Bone marrow (tissue), 2 donors: ENCODE data around the gene GPATCH8.
"Not testable (repeated sequence)": the region's sequence is repeated elsewhere in the genome, so short reads cannot be mapped to it uniquely, and the experiment has no call there.

ENCODE experiments used
- DNase-seq, 2 donors: peaks; one replicate each; lab custom pipeline; 2025; lab: John Stamatoyannopoulos, UW

The GPATCH8 gene

DNA sequence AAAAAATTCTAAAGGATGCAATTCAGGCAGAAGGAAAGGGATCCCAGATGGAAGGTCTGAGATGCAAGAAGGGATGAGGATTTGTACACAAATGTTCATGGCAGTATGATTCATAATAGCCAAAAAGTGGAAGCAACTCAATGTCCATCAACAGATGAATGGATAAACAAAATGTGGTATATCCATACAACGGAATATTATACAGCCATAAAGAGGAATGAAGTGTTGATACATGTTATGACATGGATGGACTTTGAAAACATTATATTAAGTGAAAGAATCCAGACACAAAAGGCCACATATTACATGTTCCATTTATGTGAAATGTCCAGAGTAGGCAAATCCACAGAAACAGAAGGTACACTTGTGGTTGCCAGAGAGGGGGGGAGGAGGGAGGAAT is 23.9 kb upstream of the GPATCH8 start:
- no peak for DNase-seq

DNA sequence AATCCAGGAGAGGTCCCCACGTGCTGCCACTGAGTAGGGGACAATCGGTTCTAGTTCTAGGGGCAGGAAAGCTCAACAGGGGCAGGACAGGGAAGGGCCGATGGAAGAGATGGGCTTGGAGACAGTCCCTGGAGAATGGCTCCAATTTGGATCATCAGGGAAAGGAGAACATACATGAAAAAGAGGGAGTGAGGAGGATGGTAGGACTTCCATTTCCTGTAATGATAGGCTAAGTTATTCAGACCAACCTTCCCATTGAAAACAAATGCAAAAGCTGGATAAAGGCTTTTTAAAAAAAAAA is 20.4 kb upstream of the GPATCH8 start:
- DNase-seq, result no peak

GRCh38 chr17:44522883-44523671 is 19.9 kb upstream of the GPATCH8 start:
- DNase-seq, result peak; percentile 13 to 59

GRCh38 chr17:44518032-44518431 is 14.8 kb upstream of the GPATCH8 start:
- DNase-seq, result no peak

DNA sequence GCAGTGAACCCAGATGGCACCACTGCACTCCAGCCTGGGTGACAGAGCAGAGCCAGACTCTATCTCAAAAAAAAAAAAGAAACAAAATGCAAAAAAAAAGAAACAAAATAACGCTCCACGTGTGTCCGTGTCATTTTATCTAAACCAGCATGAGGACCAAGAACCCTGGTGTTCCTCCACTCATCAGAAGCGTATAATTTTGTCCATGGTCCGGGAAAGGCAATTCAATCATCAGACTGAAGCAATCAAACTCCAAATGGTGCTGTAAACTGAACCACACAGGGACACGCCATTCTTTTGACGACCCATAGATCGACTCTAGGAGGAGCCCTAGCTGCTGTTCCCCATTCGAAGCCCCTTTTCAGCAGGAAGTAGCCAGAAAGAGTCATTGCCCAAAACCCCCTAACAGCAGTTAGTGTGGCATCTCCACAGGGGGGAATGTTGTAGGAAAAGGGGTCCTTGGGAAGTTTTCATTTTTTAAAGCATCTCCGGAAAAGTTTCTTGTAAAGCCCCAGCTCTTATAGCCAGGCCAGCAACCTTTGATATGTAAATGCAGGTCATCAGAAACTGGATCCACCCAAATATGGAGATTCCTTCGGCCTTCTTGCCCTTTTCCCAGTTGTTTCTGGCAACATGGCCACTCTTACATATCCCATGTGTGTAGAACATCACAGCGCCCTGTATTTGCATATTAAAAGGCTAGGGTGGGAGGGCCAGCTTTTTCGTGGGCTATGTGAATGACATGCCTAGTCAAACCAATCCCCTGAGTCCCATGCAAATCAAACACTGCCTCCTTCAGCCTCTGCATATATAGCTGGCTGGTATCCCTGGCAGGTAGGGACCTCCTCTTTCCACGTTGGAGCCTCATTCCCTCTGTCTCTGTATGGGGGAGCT is 8.3 kb upstream of the GPATCH8 start:
- DNase-seq, result not testable (repeated sequence)

DNA sequence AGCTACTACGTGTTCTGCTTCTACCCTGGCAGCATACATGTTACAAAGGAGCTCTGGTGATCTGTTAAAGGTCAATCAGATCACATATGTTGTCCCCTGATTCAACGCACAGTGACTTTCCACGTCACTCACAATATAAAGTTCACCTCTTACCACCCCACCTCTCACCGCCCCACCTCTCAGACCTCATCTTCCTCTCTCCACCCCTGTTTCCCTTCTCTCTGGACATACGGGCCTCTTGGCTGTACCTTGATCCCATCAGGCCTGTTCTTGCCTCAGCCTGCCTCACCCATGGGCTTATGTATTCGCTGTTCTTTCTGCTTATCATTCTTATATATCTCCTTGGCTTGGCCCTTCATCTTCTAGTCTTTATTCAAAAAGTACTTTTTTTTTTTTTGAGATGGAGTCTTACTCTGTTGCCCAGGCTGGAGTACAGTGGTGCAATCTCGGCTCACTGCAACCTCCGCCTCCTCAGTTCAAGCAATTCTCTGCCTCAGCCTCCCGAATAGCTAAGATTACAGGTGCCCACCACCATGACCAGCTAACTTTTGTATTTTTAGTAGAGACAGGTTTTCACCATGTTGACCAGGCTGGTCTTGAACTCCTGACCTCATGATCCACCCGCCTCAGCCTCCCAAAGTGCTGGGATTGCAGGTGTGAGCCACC is 3.9 kb upstream of the GPATCH8 start:
- not testable (repeated sequence) for DNase-seq

DNA sequence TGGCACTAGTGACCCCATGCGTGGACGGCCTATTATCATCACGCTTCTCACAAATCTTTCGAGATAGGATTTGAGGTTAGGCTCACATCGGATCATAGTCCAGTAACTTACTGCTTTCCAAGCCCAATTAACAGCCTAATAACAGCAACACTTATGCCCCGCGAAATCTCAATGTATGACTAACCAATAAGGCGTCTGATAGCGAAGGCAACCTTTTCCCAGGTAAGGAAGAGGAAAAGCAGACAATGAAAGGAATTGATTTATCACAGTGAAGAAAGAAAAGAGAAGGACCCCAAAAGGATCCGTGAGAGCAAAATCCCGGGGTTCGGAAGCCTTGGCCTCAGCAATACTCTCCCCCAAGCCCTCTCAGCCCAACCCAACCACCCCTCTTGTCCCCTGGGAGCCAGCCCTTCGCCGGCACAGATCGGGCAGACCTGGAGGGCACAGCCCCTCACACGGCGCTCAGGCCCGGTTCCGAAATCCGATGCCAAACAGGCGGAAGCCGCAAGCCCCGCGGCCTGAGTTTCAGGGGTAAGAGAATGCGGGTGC is 534 bp downstream of the GPATCH8 start:
- no peak for DNase-seq

- no peak for DNase-seq
Observed at GRCh38 chr17:44501866-44502375, 1.3 kb downstream of the GPATCH8 start.

DNA sequence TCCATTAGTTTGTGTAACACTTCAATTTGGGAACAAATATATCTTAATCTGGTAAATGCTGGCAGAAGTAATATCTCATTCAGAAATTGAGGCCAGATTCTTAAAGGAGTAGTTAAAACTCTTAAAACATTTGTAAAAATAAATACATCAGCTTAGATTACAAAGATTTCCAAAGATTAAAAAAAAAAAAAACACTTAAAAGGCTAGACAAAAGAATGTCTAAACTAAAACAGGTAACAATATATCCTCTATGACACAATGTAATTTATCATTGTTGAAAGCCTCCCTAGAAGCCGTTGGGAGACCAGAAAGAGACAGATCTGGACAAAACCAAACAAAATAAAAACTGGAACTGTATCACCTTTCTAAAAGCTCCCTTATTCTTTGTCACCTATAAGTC is 3.5 kb downstream of the GPATCH8 start:
- no peak for DNase-seq

DNA sequence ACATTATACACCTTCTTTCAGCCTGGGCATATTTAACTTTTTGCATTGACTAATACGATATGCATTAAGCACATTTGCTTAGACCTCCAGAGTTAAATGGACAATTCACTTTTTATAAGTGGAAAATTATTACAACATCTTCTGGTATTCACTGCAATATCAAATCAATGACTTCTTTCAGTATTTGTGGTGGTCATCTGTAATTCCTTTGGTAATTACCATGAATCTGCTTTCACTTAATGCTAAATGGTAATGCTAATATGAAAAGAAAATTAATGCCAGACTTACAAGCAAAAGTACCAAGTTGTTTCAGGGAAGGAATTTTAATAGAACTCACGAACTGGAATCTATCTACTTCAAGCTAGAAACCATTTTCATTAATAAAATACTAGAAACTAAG is 6.4 kb downstream of the GPATCH8 start:
- DNase-seq, result no peak

GRCh38 chr17:44493339-44493738 is 9.9 kb downstream of the GPATCH8 start:
- DNase-seq, result no peak

GRCh38 chr17:44492706-44493272 is 10.4 kb downstream of the GPATCH8 start:
- DNase-seq, result no peak

DNA sequence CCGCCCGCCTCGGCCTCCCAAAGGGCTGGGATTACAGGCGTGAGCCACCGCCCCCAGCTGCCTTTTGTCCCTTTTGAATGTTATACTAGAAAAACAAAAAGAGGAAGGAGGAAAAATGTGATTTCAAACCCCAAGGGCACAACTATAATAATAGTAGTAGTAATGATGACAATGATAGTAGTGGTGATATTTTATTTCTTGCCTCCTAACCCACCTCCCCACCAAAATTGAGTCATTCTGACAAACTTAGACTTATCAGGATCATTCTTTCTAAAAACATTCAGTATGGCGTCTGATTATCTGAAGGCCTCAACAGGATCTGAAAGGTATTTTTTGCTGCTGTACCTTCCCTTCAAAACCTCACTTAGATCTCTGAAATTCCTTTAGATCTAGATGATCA is 13.6 kb downstream of the GPATCH8 start:
- DNase-seq, result no peak

DNA sequence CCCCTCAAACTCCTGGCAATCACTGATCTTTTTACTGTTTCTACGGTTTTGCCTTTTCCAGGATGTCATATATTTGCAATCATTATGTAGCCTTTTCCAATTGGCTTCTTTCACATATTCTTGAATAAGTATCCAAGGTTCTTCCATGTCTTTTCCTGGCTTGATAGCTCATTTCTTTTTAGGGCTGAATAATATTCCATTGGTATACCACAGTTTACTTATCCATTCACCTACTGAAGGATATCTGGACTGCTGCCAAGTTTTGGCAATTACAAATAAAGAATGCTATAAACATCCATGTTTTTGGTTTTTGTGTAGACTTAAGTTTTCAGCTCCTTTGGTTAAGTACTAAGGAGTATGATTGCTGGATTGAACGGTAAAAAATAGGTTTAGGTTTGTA is 16.0 kb downstream of the GPATCH8 start:
- no peak for DNase-seq

- no peak for DNase-seq
Observed at GRCh38 chr17:44473367-44473766, 29.8 kb downstream of the GPATCH8 start.

DNA sequence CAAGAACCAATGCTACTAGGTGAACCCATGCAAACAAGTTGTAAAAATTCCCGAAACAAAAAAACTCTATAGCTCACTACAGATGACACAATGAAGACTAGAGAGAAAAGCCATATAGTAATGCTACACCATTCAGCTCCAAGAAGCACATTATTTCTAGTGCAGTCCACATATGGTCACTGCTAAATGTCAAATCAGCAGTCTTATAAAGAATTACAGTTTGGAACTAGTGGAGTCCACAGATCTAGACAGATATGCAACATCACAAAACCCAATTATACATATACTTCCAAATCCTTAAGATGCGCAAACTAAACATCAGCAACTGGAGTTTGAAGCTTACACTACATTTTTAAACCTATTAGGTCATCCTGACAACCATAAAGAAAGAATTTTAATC is 33.5 kb downstream of the GPATCH8 start:
- DNase-seq, result no peak

GRCh38 chr17:44467108-44467507 is 36.1 kb downstream of the GPATCH8 start:
- DNase-seq, result no peak

GRCh38 chr17:44466339-44466738 is 36.9 kb downstream of the GPATCH8 start:
- no peak for DNase-seq

DNA sequence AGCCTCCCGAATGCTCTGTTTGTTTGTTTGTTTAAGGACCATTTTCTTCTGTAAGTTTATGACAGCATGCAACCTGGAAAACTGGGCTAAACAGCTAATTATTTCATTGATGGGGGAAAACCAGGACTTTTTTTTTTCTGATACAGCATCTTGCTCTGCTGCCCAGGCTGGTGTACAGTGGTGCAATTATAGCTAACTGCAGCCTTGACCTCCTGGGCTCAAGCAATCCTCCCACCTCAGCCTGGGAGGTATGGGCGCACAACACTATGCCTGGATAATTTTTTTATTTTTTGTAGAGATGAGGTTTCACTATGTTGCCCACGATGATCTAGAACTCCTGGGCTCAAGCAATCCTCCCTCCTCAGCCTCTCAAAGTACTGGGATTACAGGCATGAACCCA is 37.3 kb downstream of the GPATCH8 start:
- no peak for DNase-seq

DNA sequence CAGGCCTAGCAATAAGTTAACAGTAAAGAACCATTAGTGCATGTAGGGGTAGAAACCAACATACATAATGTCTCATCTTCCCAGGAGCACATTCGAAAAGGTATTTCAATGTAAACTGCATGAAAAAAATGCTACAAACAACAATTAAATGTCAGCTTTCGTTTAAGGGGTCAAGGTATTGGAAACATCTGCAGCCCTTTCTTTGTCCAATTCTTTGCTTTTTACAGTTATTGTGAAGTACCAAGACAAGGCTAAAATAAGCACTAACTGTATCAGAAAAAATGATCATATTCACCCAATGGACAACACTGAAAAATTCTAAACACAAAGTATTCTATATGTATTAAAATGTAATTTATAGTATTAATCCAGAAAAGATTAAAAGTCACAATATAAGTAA is 37.9 kb downstream of the GPATCH8 start:
- no peak for DNase-seq

GRCh38 chr17:44464037-44464436 is 39.2 kb downstream of the GPATCH8 start:
- no peak for DNase-seq

GRCh38 chr17:44451832-44452231 is 51.4 kb downstream of the GPATCH8 start:
- DNase-seq, result no peak
